ENCODE results near the gene DSG2. TPM values are rescaled to one million over a fixed set of nuclear protein-coding genes. Genes with fewer than 3 reads are reported as not detected.
A peak's percentile ranks its signal among the peaks of the same experiment; 100 is the strongest.
"Not testable (repeated sequence)": the region's sequence is repeated elsewhere in the genome, so short reads cannot be mapped to it uniquely, and the experiment has no call there.

DSG2 gene
- total and polyA plus RNA-seq, 2 experiments from 2014 or later: 67.7 to 105 TPM

DNA sequence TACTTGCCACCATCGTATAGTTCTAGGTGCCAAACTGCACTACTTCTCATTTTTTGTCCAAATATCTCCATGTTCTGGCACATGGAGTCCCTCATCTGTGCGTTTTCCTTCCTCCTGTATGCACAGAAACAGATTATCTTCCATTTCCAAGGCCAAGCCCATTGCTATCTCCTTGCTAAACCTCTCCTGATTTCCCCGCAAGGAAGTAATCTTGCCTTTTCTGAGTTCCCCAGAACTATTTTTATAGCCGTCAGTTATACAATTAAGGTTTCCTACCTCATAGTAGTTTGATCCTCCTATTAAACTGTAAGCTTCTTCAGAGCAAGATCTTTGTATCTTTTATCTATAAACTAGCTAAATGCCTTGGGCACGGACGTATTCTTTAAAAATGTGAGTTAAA, 7.2 kb downstream of the DSG2 start:
- Histone ChIP-seq H4K20me1 (ENCODE audit: insufficient read depth, poor library complexity, severe bottlenecking) (no peaks in the 10 kb centered on the region), H3K9me2 (replicated peaks; ENCODE audit: insufficient read depth) (no peaks in the 10 kb centered on the region), H3K36me3 (replicated peaks; ENCODE audit: insufficient read depth, low read depth) (no peaks in the 10 kb centered on the region), H3K27me3 (no peaks in the 10 kb centered on the region), H3K4me2 (no peak overlapping the region), H3K4me3 (no peak overlapping the region), H3K79me2 (peaks cover 93% of the 10 kb centered on the region), H3K9me3 (ENCODE audit: low read depth) (no peaks in the 10 kb centered on the region), H2AFZ (no peak overlapping the region), H3K27ac (peak overlapping the region; percentile 25), H3K4me1 (ENCODE audit: insufficient read depth) (peaks cover 4% of the 10 kb centered on the region)
- WGBS (ENCODE audit: low lambda C conversion rate, missing lambda C conversion rate): 69% methylated on average over 6 of the region's 6 CpGs
- no peak for DNase-seq (ENCODE audit: low spot score)
- TF ChIP-seq EZH2 (IDR thresholded peaks at IDR 0.05; ENCODE audit: borderline replicate concordance) (no peak), EZH2phosphoT487 (IDR thresholded peaks at IDR 0.05; ENCODE audit: low read depth, severe bottlenecking, unreplicated experiment) (no peak)
- TF ChIP-seq, protein P1, sequence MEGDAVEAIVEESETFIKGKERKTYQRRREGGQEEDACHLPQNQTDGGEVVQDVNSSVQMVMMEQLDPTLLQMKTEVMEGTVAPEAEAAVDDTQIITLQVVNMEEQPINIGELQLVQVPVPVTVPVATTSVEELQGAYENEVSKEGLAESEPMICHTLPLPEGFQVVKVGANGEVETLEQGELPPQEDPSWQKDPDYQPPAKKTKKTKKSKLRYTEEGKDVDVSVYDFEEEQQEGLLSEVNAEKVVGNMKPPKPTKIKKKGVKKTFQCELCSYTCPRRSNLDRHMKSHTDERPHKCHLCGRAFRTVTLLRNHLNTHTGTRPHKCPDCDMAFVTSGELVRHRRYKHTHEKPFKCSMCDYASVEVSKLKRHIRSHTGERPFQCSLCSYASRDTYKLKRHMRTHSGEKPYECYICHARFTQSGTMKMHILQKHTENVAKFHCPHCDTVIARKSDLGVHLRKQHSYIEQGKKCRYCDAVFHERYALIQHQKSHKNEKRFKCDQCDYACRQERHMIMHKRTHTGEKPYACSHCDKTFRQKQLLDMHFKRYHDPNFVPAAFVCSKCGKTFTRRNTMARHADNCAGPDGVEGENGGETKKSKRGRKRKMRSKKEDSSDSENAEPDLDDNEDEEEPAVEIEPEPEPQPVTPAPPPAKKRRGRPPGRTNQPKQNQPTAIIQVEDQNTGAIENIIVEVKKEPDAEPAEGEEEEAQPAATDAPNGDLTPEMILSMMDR (IDR thresholded peaks at IDR 0.05; ENCODE audit: poor library complexity): no peak

DNA sequence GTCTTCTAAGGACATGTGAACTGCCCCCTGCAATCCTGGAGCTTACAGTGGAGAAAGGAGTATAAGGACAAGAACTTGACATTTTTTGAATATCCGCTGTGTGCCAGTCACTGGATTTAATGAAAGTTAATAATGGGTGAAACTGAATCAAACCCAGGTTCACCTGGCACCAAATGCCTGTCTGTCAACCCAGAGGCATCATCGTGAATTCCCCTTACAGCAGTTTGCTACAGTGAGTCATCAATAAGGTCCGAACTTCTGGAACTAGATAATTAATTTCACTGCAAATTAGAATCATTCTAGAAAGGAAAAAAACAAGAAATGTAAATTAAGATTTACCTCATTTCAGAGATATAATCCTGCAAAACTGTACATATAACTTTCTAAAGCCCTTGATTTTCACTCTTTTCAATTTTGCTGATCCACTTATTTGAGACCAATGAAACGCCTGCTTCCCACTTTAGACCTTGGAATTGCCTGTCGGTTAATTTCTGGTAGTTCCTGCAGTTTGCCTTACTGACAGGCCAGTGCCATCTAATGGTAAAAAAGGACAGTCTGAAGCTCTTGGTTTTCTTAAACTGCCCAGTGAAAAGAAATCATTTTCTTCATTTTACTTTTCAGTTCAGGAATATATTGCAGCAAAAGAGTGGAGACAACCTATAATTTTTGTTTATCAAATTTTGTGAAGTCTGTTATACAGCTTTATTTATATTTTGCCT, 8.2 kb downstream of the DSG2 start:
- H3K27me3 ChIP-seq: no peaks in the 10 kb centered on the region
- no peak for DNase-seq (ENCODE audit: low spot score)
- H2AFZ ChIP-seq: no peak overlapping the region
- no peak overlapping the region for H3K4me3 ChIP-seq
- no peaks in the 10 kb centered on the region for H3K9me3 ChIP-seq (ENCODE audit: low read depth)
- no peaks in the 10 kb centered on the region for H4K20me1 ChIP-seq (ENCODE audit: insufficient read depth, poor library complexity, severe bottlenecking)
- no peaks in the 10 kb centered on the region for H3K36me3 ChIP-seq (replicated peaks; ENCODE audit: insufficient read depth, low read depth)
- peaks cover 7% of the 10 kb centered on the region for H3K4me1 ChIP-seq (ENCODE audit: insufficient read depth)
- H3K27ac ChIP-seq: no peak overlapping the region
- no peak overlapping the region for H3K4me2 ChIP-seq
- H3K9me2 ChIP-seq (replicated peaks; ENCODE audit: insufficient read depth): no peaks in the 10 kb centered on the region
- peaks cover 88% of the 10 kb centered on the region for H3K79me2 ChIP-seq
- TF ChIP-seq EZH2 (IDR thresholded peaks at IDR 0.05; ENCODE audit: borderline replicate concordance) (no peak), EZH2phosphoT487 (IDR thresholded peaks at IDR 0.05; ENCODE audit: low read depth, severe bottlenecking, unreplicated experiment) (no peak)
- TF ChIP-seq, protein P1 (IDR thresholded peaks at IDR 0.05; ENCODE audit: poor library complexity): peak; percentile 49
- 75% methylated on average over 5 of the region's 5 CpGs for WGBS (ENCODE audit: low lambda C conversion rate, missing lambda C conversion rate)

DNA sequence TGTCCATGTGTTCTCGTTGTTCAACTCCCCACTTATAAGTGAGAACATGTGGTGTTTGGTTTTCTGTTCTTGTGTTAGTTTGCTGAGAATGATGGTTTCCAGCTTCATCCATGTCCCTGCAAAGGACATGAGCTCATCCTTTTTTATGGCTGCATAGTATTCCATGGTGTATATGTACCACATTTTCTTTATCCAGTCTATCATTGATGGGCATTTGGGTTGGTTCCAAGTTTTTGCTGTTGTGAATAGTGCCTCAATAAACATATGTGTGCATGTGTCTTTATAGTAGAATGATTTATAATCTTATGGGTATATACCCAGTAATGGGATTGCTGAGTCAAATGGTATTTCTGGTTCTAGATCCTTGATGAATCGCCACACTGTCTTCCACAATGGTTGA, 9.1 kb downstream of the DSG2 start:
- H3K27me3 ChIP-seq; H2AFZ ChIP-seq; H3K4me3 ChIP-seq; H3K36me3 ChIP-seq (replicated peaks; ENCODE audit: insufficient read depth, low read depth); H3K9me2 ChIP-seq (replicated peaks; ENCODE audit: insufficient read depth); H4K20me1 ChIP-seq (ENCODE audit: insufficient read depth, poor library complexity, severe bottlenecking); DNase-seq (ENCODE audit: low spot score); H3K9me3 ChIP-seq (ENCODE audit: low read depth); H3K27ac ChIP-seq; H3K4me2 ChIP-seq: not testable (repeated sequence)
- WGBS (ENCODE audit: low lambda C conversion rate, missing lambda C conversion rate): 90% methylated on average over 2 of the region's 2 CpGs
- peaks cover 85% of the 10 kb centered on the region for H3K79me2 ChIP-seq
- H3K4me1 ChIP-seq (ENCODE audit: insufficient read depth): peaks cover 15% of the 10 kb centered on the region

DNA sequence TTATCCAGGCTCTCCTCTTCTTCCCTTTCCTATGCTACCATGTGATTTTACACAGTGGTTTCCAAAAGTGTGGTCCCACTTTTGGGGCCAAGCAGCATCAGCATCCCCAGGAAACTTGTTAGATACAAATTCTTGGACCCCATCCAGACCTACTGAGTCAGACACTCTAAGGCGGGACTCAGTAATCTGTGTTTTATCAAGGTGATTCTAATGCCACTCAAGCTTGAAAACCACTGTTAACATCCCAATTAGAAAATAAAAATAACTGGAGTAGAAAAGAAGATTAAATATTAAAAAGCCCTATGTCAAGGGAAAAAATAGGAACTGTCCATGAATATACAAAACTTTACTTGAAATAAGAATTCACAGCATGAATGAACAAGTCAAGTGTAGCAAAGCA, 10.8 kb downstream of the DSG2 start:
- 92% methylated on average over 1 of the region's 1 CpG for WGBS (ENCODE audit: low lambda C conversion rate, missing lambda C conversion rate)
- DNase-seq (ENCODE audit: low spot score): no peak
- no peaks in the 10 kb centered on the region for H3K9me3 ChIP-seq (ENCODE audit: low read depth)
- peaks cover 25% of the 10 kb centered on the region for H3K4me1 ChIP-seq (ENCODE audit: insufficient read depth)
- peaks cover 72% of the 10 kb centered on the region for H3K79me2 ChIP-seq
- H3K9me2 ChIP-seq (replicated peaks; ENCODE audit: insufficient read depth): no peaks in the 10 kb centered on the region
- H3K36me3 ChIP-seq (replicated peaks; ENCODE audit: insufficient read depth, low read depth): no peaks in the 10 kb centered on the region
- H3K27me3 ChIP-seq: no peaks in the 10 kb centered on the region
- H4K20me1 ChIP-seq (ENCODE audit: insufficient read depth, poor library complexity, severe bottlenecking): no peaks in the 10 kb centered on the region
- H3K4me2 ChIP-seq: no peak overlapping the region
- no peak overlapping the region for H2AFZ ChIP-seq
- H3K27ac ChIP-seq: no peak overlapping the region
- H3K4me3 ChIP-seq: no peak overlapping the region
- TF ChIP-seq EZH2phosphoT487 (IDR thresholded peaks at IDR 0.05; ENCODE audit: low read depth, severe bottlenecking, unreplicated experiment): no peak
- TF ChIP-seq, protein P1 (IDR thresholded peaks at IDR 0.05; ENCODE audit: poor library complexity): no peak
